Activated T-helper 1 cell treated with anti-CD3 and anti-CD28 coated beads, Interleukin-12 subunit alpha, Interleukin-12 subunit beta, Interleukin-2, Interleukin-4 antibody, amounts not matched to agents 30 ng/mL and 10 ng/mL and 1 ng/mL, durations not matched to agents 14 hours and 24 hours and 36 hours (primary cell): ENCODE data around the gene EIF3K. TPM values are rescaled to one million over a fixed set of nuclear protein-coding genes. Genes with fewer than 3 reads are reported as not detected.
A peak's percentile ranks its signal among the peaks of the same experiment; 100 is the strongest.
"Not testable (repeated sequence)": the region's sequence is repeated elsewhere in the genome, so short reads cannot be mapped to it uniquely, and the experiment has no call there.

ENCODE experiments used
- DNase-seq: peaks from one replicate; pipeline ENCODE4 v3.0.0; 2021; ENCODE audit warnings: low spot score
- H3K27ac Mint-ChIP-seq: one replicate; pipeline ENCODE4 v1.8.0; 2021; ENCODE audit warnings: mild to moderate bottlenecking, mixed read lengths
- H3K27me3 Mint-ChIP-seq: one replicate; pipeline ENCODE4 v1.8.0; 2022; ENCODE audit warnings: mild to moderate bottlenecking, moderate library complexity, mixed read lengths; ENCODE audit not compliant: insufficient read depth
- H3K36me3 Mint-ChIP-seq: one replicate; pipeline ENCODE4 v1.8.0; 2021; ENCODE audit warnings: low read depth, mixed read lengths
- H3K4me1 Mint-ChIP-seq: one replicate; pipeline ENCODE4 v1.8.0; 2021; ENCODE audit warnings: low read depth, mixed read lengths
- H3K4me3 Mint-ChIP-seq: one replicate; pipeline ENCODE4 v1.8.0; 2021; ENCODE audit warnings: mild to moderate bottlenecking, moderate library complexity, mixed read lengths
- H3K9me3 Mint-ChIP-seq: one replicate; pipeline ENCODE4 v1.8.0; 2021; ENCODE audit warnings: mixed read lengths
- intact Hi-C: fragments of 100-400 bp; cut with micrococcal nuclease; formaldehyde crosslinking; loops from one replicate; pipeline ENCODE4 v1.15.1; 2024
- total RNA-seq: library from RNA; stranded (reverse); gene quantifications from 2 replicates; pipeline ENCODE4 v1.2.3, GENCODE V29; 2022

EIF3K gene
- total RNA-seq, 1 donor from 2014 or later, result 326 TPM

GRCh38 chr19:38597075-38597474 is 21.9 kb upstream of the EIF3K start:
- Mint-ChIP-seq H3K27me3 (no peaks in the 10 kb centered on the region), H3K4me3 (no peak overlapping the region), H3K9me3 (no peaks in the 10 kb centered on the region), H3K27ac (no peak overlapping the region), H3K36me3 (peaks cover 32% of the 10 kb centered on the region), H3K4me1 (no peaks in the 10 kb centered on the region)
- intact Hi-C loops, result no loop called here
- DNase-seq, result no peak

- Mint-ChIP-seq H3K4me3 (no peak overlapping the region), H3K9me3 (no peaks in the 10 kb centered on the region), H3K27me3 (no peaks in the 10 kb centered on the region), H3K4me1 (no peaks in the 10 kb centered on the region), H3K27ac (no peak overlapping the region), H3K36me3 (peaks cover 28% of the 10 kb centered on the region)
- intact Hi-C loops, result no loop called here
- DNase-seq, result no peak
These were observed 19.3 kb upstream of the EIF3K start for GRCh38 chr19:38599722-38600121.

GRCh38 chr19:38602856-38603255 is 16.1 kb upstream of the EIF3K start:
- intact Hi-C loops, DNase-seq, H3K27ac Mint-ChIP-seq, H3K9me3 Mint-ChIP-seq, H3K4me1 Mint-ChIP-seq, H3K4me3 Mint-ChIP-seq, H3K27me3 Mint-ChIP-seq: not testable (repeated sequence)
- H3K36me3 Mint-ChIP-seq, result peaks cover 19% of the 10 kb centered on the region

- no peak overlapping the region for H3K4me3 Mint-ChIP-seq
- no peaks in the 10 kb centered on the region for H3K4me1 Mint-ChIP-seq
- intact Hi-C loops, result no loop called here
- H3K36me3 Mint-ChIP-seq, result peaks cover 21% of the 10 kb centered on the region
- no peaks in the 10 kb centered on the region for H3K9me3 Mint-ChIP-seq
- H3K27ac Mint-ChIP-seq, result no peak overlapping the region
- DNase-seq, result no peak
- no peaks in the 10 kb centered on the region for H3K27me3 Mint-ChIP-seq
These were observed 12.9 kb upstream of the EIF3K start for GRCh38 chr19:38606131-38606530.

GRCh38 chr19:38614289-38614688 is 4.7 kb upstream of the EIF3K start:
- H3K4me1 Mint-ChIP-seq, result peaks cover 28% of the 10 kb centered on the region
- no peak overlapping the region for H3K27ac Mint-ChIP-seq
- no peaks in the 10 kb centered on the region for H3K27me3 Mint-ChIP-seq
- H3K36me3 Mint-ChIP-seq, result peaks cover 37% of the 10 kb centered on the region
- intact Hi-C loops, result loop anchor here (10.0 kb wide), 1 partner anchor 709 kb away; the partner anchor contains the start of genes SIPA1L3 and WDR87
- H3K4me3 Mint-ChIP-seq, result no peak overlapping the region
- no peaks in the 10 kb centered on the region for H3K9me3 Mint-ChIP-seq
- DNase-seq, result no peak

- no peak for DNase-seq
- peak overlapping the region; percentile 53 for H3K27ac Mint-ChIP-seq
- peaks cover 39% of the 10 kb centered on the region for H3K36me3 Mint-ChIP-seq
- peak overlapping the region; percentile 59 for H3K4me3 Mint-ChIP-seq
- no peaks in the 10 kb centered on the region for H3K9me3 Mint-ChIP-seq
- H3K27me3 Mint-ChIP-seq, result no peaks in the 10 kb centered on the region
- H3K4me1 Mint-ChIP-seq, result peaks cover 34% of the 10 kb centered on the region
- intact Hi-C loops, result loop anchor here (10.0 kb wide), 1 partner anchor 710 kb away; the partner anchor contains the start of genes SIPA1L3 and WDR87
These were observed 3.9 kb upstream of the EIF3K start for GRCh38 chr19:38615007-38615581.

GRCh38 chr19:38616265-38616664 is 2.7 kb upstream of the EIF3K start:
- peaks cover 38% of the 10 kb centered on the region for H3K4me1 Mint-ChIP-seq
- intact Hi-C loops, result loop anchor here (10.0 kb wide), 1 partner anchor 711 kb away; the partner anchor contains the start of genes SIPA1L3 and WDR87
- H3K27me3 Mint-ChIP-seq, result no peaks in the 10 kb centered on the region
- no peaks in the 10 kb centered on the region for H3K9me3 Mint-ChIP-seq
- no peak for DNase-seq
- peaks cover 34% of the 10 kb centered on the region for H3K36me3 Mint-ChIP-seq
- H3K4me3 Mint-ChIP-seq, result peak overlapping the region; percentile 98
- H3K27ac Mint-ChIP-seq, result peak overlapping the region; percentile 84

GRCh38 chr19:38617283-38617763 is 1.7 kb upstream of the EIF3K start:
- Mint-ChIP-seq H3K4me1 (peaks cover 38% of the 10 kb centered on the region), H3K36me3 (peaks cover 40% of the 10 kb centered on the region), H3K27me3 (no peaks in the 10 kb centered on the region), H3K9me3 (no peaks in the 10 kb centered on the region), H3K27ac (peak overlapping the region; percentile 84), H3K4me3 (peak overlapping the region; percentile 98)
- DNase-seq, result peak; percentile 7
- intact Hi-C loops, result loop anchor here (10.0 kb wide), 1 partner anchor 713 kb away; the partner anchor contains the start of genes SIPA1L3 and WDR87

GRCh38 chr19:38617764-38618589 is 1.0 kb upstream of the EIF3K start, which contains the start of gene MAP4K1:
Gene MAP4K1, minus strand, starts transcription at chr19:38617953. Its CDS starts 58 bp downstream, at chr19:38617895.
- Mint-ChIP-seq H3K4me1 (peaks cover 38% of the 10 kb centered on the region), H3K27me3 (no peaks in the 10 kb centered on the region), H3K9me3 (no peaks in the 10 kb centered on the region), H3K4me3 (peak within 1 kb of the TSS; percentile 98), H3K27ac (peak within 1 kb of the TSS; percentile 84), H3K36me3 (peaks cover 35% of the 10 kb centered on the region)
- intact Hi-C loops, result loop anchor here (1.0 to 10.0 kb wide), 7 partner anchors 37 to 713 kb away; partner anchors contain the start of genes FAM98C, MRPS12, SARS2 and SIPA1L3
- DNase-seq, result peak; percentile 67

GRCh38 chr19:38619361-38620174 is 580 bp downstream of the EIF3K start:
- intact Hi-C loops, result loop anchor here (1.0 to 10.0 kb wide), 11 partner anchors 15 to 715 kb away; partner anchors contain the start of genes ACTN4, FAM98C, NFKBIB and PSMD8
- H3K4me3 Mint-ChIP-seq, result peak overlapping the region; percentile 98
- H3K27me3 Mint-ChIP-seq, result no peaks in the 10 kb centered on the region
- H3K9me3 Mint-ChIP-seq, result no peaks in the 10 kb centered on the region
- DNase-seq, result no peak
- peaks cover 32% of the 10 kb centered on the region for H3K4me1 Mint-ChIP-seq
- peaks cover 35% of the 10 kb centered on the region for H3K36me3 Mint-ChIP-seq
- peak overlapping the region; percentile 84 for H3K27ac Mint-ChIP-seq

- Mint-ChIP-seq H3K27me3 (no peaks in the 10 kb centered on the region), H3K27ac (no peak overlapping the region), H3K4me3 (no peak overlapping the region), H3K36me3 (peaks cover 41% of the 10 kb centered on the region), H3K9me3 (no peaks in the 10 kb centered on the region), H3K4me1 (peaks cover 7% of the 10 kb centered on the region)
- intact Hi-C loops, result no loop called here
- DNase-seq, result no peak
These were observed 5.8 kb downstream of the EIF3K start for GRCh38 chr19:38624822-38625221.

- Mint-ChIP-seq H3K36me3 (peaks cover 43% of the 10 kb centered on the region), H3K4me3 (no peak overlapping the region), H3K4me1 (no peaks in the 10 kb centered on the region), H3K9me3 (no peaks in the 10 kb centered on the region), H3K27ac (no peak overlapping the region), H3K27me3 (no peaks in the 10 kb centered on the region)
- no peak for DNase-seq
- intact Hi-C loops, result no loop called here
These were observed 7.4 kb downstream of the EIF3K start for GRCh38 chr19:38626401-38626800.
